ENCODE results near the gene CGNL1.

- TF ChIP-seq POLR2AphosphoS5 (IDR thresholded peaks at IDR 0.05; ENCODE audit: low read depth, low read length) (no peak), TAF1 (IDR thresholded peaks at IDR 0.05; ENCODE audit: borderline replicate concordance, insufficient read depth, low read length) (no peak), FOXP2 (optimal IDR thresholded peaks at IDR 0.05; ENCODE audit: borderline replicate concordance, extremely low read depth, extremely low read length, insufficient read depth) (no peak), REST (IDR thresholded peaks at IDR 0.05; ENCODE audit: insufficient read depth in 1 of 2, low read depth in 2 of 2, low read length in 2 of 2) (no peak), SIN3A (IDR thresholded peaks at IDR 0.05; ENCODE audit: borderline replicate concordance, insufficient read depth, low read length) (no peak)
Observed at GRCh38 chr15:57479005-57479404, 102.7 kb downstream of the CGNL1 start.
